ENCODE measurements around the gene FAM170A. TPM values are rescaled to one million over a fixed set of nuclear protein-coding genes. Genes with fewer than 3 reads are reported as not detected.

The FAM170A gene
- total and polyA plus RNA-seq, 2 donors (not counting 3 experiments of a cell fraction or from before 2014, with no cell fraction given), result not detected

GRCh38 chr5:119596046-119596445 is 33.3 kb upstream of the FAM170A start:
- CTCF ChIA-PET, result no interaction called here
- no TSS peak for BruUV-seq (replicated peaks)
- FAIRE-seq, result no peak
- dilution Hi-C loops (cut with MboI; ENCODE audit: extremely low pct_ligation_motif_present, low sequenced_read_pairs), result no loop called here
- no peak for DNase-seq (ENCODE audit: low read depth, low spot score)
- Histone ChIP-seq H3K4me3 (replicated peaks in 1 of 3; ENCODE audit: insufficient read depth in 1 of 3, low read depth in 1 of 3, low read length in 3 of 3) (no peak overlapping the region), H3K27ac (ENCODE audit: insufficient read depth, low read depth, low read length) (no peak overlapping the region), H3K9ac (replicated peaks; ENCODE audit: extremely low read depth, insufficient read depth, low read length) (no peak overlapping the region), H3K9me3 (replicated peaks; ENCODE audit: control insufficient read depth, insufficient read depth, low read length) (no peaks in the 10 kb centered on the region), H4K20me1 (replicated peaks; ENCODE audit: control insufficient read depth, extremely low read depth, insufficient read depth, low read length) (no peaks in the 10 kb centered on the region), H3K4me2 (ENCODE audit: insufficient read depth, low read length) (no peak overlapping the region), H3K79me2 (ENCODE audit: control insufficient read depth, insufficient read depth, low read length) (no peaks in the 10 kb centered on the region), H2AFZ (ENCODE audit: low read depth, low read length) (no peak overlapping the region), H3K27me3 (ENCODE audit: control insufficient read depth in 2 of 2, insufficient read depth in 2 of 2, low read length in 2 of 2) (no peaks in the 10 kb centered on the region), H3K36me3 (ENCODE audit: control insufficient read depth in 2 of 2, extremely low read depth in 1 of 2, insufficient read depth in 2 of 2, low read length in 2 of 2) (no peaks in the 10 kb centered on the region), H3K9me1 (replicated peaks; ENCODE audit: control insufficient read depth, extremely low read depth, insufficient read depth, low read length) (no peaks in the 10 kb centered on the region), H3K4me1 (ENCODE audit: control insufficient read depth, extremely low read depth, insufficient read depth, low read length) (no peaks in the 10 kb centered on the region)
- no peak for TF ChIP-seq JUN (IDR thresholded peaks at IDR 0.05; ENCODE audit: borderline replicate concordance, insufficient read depth, insufficient read length, low read depth)
- TF ChIP-seq MAX (IDR thresholded peaks at IDR 0.05; ENCODE audit: insufficient read depth, insufficient read length), result no peak
- TF ChIP-seq MYC (IDR thresholded peaks at IDR 0.05; ENCODE audit: low read depth, low read length), result no peak
- no peak for TF ChIP-seq GATA2 (IDR thresholded peaks at IDR 0.05; ENCODE audit: insufficient read depth, insufficient read length, low read depth, low read length)
- no peak for TF ChIP-seq CTCF (IDR thresholded peaks at IDR 0.05; ENCODE audit: extremely low read depth in 1 of 2, insufficient read depth in 1 of 2, low read depth in 1 of 2, low read length in 2 of 2)
- no peak for TF ChIP-seq FOS (IDR thresholded peaks at IDR 0.05; ENCODE audit: borderline replicate concordance, insufficient read depth, low read length)
- no peak for TF ChIP-seq POLR2A (IDR thresholded peaks at IDR 0.05; ENCODE audit: low read depth, low read length)
- TF ChIP-seq EZH2 (IDR thresholded peaks at IDR 0.05; ENCODE audit: borderline replicate concordance, low read depth, low read length, severe bottlenecking), result no peak
- TF ChIP-seq POLR2AphosphoS5 (IDR thresholded peaks at IDR 0.05; ENCODE audit: insufficient read depth, low read depth, low read length), result no peak
- intact Hi-C loops (cut with micrococcal nuclease), result no loop called here
- POLR2A ChIA-PET, result no interaction called here
